AML-193 (cell line): ENCODE results near the gene DCAF5.
"Not testable (repeated sequence)": the region's sequence is repeated elsewhere in the genome, so short reads cannot be mapped to it uniquely, and the experiment has no call there.

ENCODE experiments used
- DNase-seq, 2 experiments: peaks; one replicate each; lab custom pipeline; 2025; lab: John Stamatoyannopoulos, UW

Gene DCAF5

GRCh38 chr14:69096781-69097475 lies 56.0 kb downstream of the DCAF5 start:
- DNase-seq: no peak

GRCh38 chr14:69096246-69096645 lies 56.7 kb downstream of the DCAF5 start:
- no peak for DNase-seq

GRCh38 chr14:69094481-69094880 lies 58.4 kb downstream of the DCAF5 start:
- no peak for DNase-seq

- DNase-seq: no peak
Measured at GRCh38 chr14:69093631-69094421, 59.1 kb downstream of the DCAF5 start.

GRCh38 chr14:69092840-69093422 lies 60.0 kb downstream of the DCAF5 start:
- DNase-seq: no peak

- DNase-seq: no peak
Measured at GRCh38 chr14:69091695-69092094, 61.2 kb downstream of the DCAF5 start.

GRCh38 chr14:69091006-69091405 lies 61.9 kb downstream of the DCAF5 start:
- DNase-seq: no peak

- DNase-seq: peak; percentile 7 to 29
Measured at GRCh38 chr14:69090187-69090789, 62.6 kb downstream of the DCAF5 start.

GRCh38 chr14:69089046-69089445 lies 63.9 kb downstream of the DCAF5 start:
- no peak for DNase-seq

- DNase-seq: no peak
Measured at GRCh38 chr14:69088586-69088985, 64.3 kb downstream of the DCAF5 start.

GRCh38 chr14:69087061-69087461 lies 65.9 kb downstream of the DCAF5 start:
- no peak for DNase-seq

GRCh38 chr14:69086537-69086936 lies 66.4 kb downstream of the DCAF5 start:
- no peak for DNase-seq

GRCh38 chr14:69084023-69084422 lies 68.9 kb downstream of the DCAF5 start:
- no peak for DNase-seq

- no peak for DNase-seq
Measured at GRCh38 chr14:69083181-69083580, 69.7 kb downstream of the DCAF5 start.

- DNase-seq: no peak
Measured at GRCh38 chr14:69081271-69081670, 71.6 kb downstream of the DCAF5 start.

GRCh38 chr14:69079747-69080146 lies 73.2 kb downstream of the DCAF5 start:
- DNase-seq: no peak

- DNase-seq: no peak
Measured at GRCh38 chr14:69079188-69079742, 73.7 kb downstream of the DCAF5 start.

- no peak for DNase-seq
Measured at GRCh38 chr14:69077841-69078240, 75.1 kb downstream of the DCAF5 start.

GRCh38 chr14:69077185-69077584 lies 75.7 kb downstream of the DCAF5 start:
- DNase-seq: not testable (repeated sequence)

- no peak for DNase-seq
Measured at GRCh38 chr14:69076341-69076740, 76.6 kb downstream of the DCAF5 start.

GRCh38 chr14:69073915-69074314 lies 79.0 kb downstream of the DCAF5 start:
- peak; percentile 90 to 92 for DNase-seq

- no peak for DNase-seq
Measured at GRCh38 chr14:69073429-69073828, 79.5 kb downstream of the DCAF5 start.
